MG63 (cell line): Measurements from ENCODE around the gene ZSCAN5A. TPM values are rescaled to one million over a fixed set of nuclear protein-coding genes. Genes with fewer than 3 reads are reported as not detected.
A peak's percentile ranks its signal among the peaks of the same experiment; 100 is the strongest.
"Not testable (repeated sequence)": the region's sequence is repeated elsewhere in the genome, so short reads cannot be mapped to it uniquely, and the experiment has no call there.

Experiments used
- DNase-seq: peaks from one replicate; pipeline ENCODE4 v3.0.0-alpha.2; 2020
- H3K27me3 ChIP-seq: fragments of 250-450 bp; sonication (Bioruptor Pico); 2 replicates; pipeline ENCODE4 v1.5.1; 2020; ENCODE audit warnings: mild to moderate bottlenecking, moderate library complexity
- H3K36me3 ChIP-seq: fragments of 250-450 bp; sonication (Bioruptor Pico); 2 replicates; pipeline ENCODE4 v1.5.1; 2020; ENCODE audit warnings: mild to moderate bottlenecking, moderate library complexity
- H3K4me3 ChIP-seq: fragments of 250-450 bp; sonication (Bioruptor Pico); 2 replicates; pipeline ENCODE4 v1.5.1; 2020; ENCODE audit warnings: mild to moderate bottlenecking, moderate library complexity
- H3K9me3 ChIP-seq: fragments of 250-450 bp; sonication (Bioruptor Pico); 2 replicates; pipeline ENCODE4 v1.5.1; 2020; ENCODE audit warnings: mild to moderate bottlenecking, moderate library complexity
- total RNA-seq: library from RNA; depleted of rRNA; stranded (reverse); fragments of >200 nt; shearing (Covaris generic); gene quantifications from 2 replicates; pipeline ENCODE4 v1.2.3, GENCODE V29; 2014; ENCODE audit warnings: low replicate concordance

Gene ZSCAN5A
- total RNA-seq, 1 experiment from 2014 or later, result 5.7 TPM

- DNase-seq, result no peak
- H3K36me3 ChIP-seq, result peaks cover 2% of the 10 kb centered on the region
- H3K9me3 ChIP-seq, result no peaks in the 10 kb centered on the region
- no peak overlapping the region for H3K4me3 ChIP-seq
- no peaks in the 10 kb centered on the region for H3K27me3 ChIP-seq
Measured at GRCh38 chr19:56299688-56300087, 15.0 kb downstream of the ZSCAN5A start.

GRCh38 chr19:56297010-56297409 is 17.6 kb downstream of the ZSCAN5A start:
- no peaks in the 10 kb centered on the region for H3K9me3 ChIP-seq
- H3K27me3 ChIP-seq, result no peaks in the 10 kb centered on the region
- no peak for DNase-seq
- H3K36me3 ChIP-seq, result peaks cover 7% of the 10 kb centered on the region
- H3K4me3 ChIP-seq, result no peak overlapping the region

- H3K9me3 ChIP-seq, result no peaks in the 10 kb centered on the region
- H3K36me3 ChIP-seq, result peaks cover 7% of the 10 kb centered on the region
- no peak overlapping the region for H3K4me3 ChIP-seq
- no peaks in the 10 kb centered on the region for H3K27me3 ChIP-seq
- DNase-seq, result no peak
Measured at GRCh38 chr19:56295531-56296455, 18.8 kb downstream of the ZSCAN5A start.

GRCh38 chr19:56294549-56294948 is 20.1 kb downstream of the ZSCAN5A start:
- H3K36me3 ChIP-seq, result peaks cover 7% of the 10 kb centered on the region
- no peaks in the 10 kb centered on the region for H3K27me3 ChIP-seq
- no peak for DNase-seq
- no peak overlapping the region for H3K4me3 ChIP-seq
- no peaks in the 10 kb centered on the region for H3K9me3 ChIP-seq

- DNase-seq, result no peak
- Histone ChIP-seq H3K9me3 (no peaks in the 10 kb centered on the region), H3K4me3 (no peak overlapping the region), H3K27me3 (no peaks in the 10 kb centered on the region), H3K36me3 (peaks cover 7% of the 10 kb centered on the region)
Measured at GRCh38 chr19:56291867-56292266, 22.8 kb downstream of the ZSCAN5A start.

GRCh38 chr19:56290104-56290503 is 24.5 kb downstream of the ZSCAN5A start:
- Histone ChIP-seq H3K27me3 (no peaks in the 10 kb centered on the region), H3K4me3 (no peak overlapping the region), H3K9me3 (no peaks in the 10 kb centered on the region), H3K36me3 (peaks cover 6% of the 10 kb centered on the region)
- no peak for DNase-seq

GRCh38 chr19:56284746-56285145 is 29.9 kb downstream of the ZSCAN5A start:
- no peak for DNase-seq
- Histone ChIP-seq H3K9me3 (no peaks in the 10 kb centered on the region), H3K36me3 (peaks cover 5% of the 10 kb centered on the region; the same call in 1 of the 2 replicates), H3K4me3 (no peak overlapping the region), H3K27me3 (no peaks in the 10 kb centered on the region)

- no peak for DNase-seq
- H3K9me3 ChIP-seq, result no peaks in the 10 kb centered on the region
- no peak overlapping the region for H3K4me3 ChIP-seq
- H3K27me3 ChIP-seq, result no peaks in the 10 kb centered on the region
- peaks cover 5% of the 10 kb centered on the region; the same call in 1 of the 2 replicates for H3K36me3 ChIP-seq
Measured at GRCh38 chr19:56282809-56283208, 31.8 kb downstream of the ZSCAN5A start.

GRCh38 chr19:56273563-56274117 is 41.0 kb downstream of the ZSCAN5A start:
- H3K36me3 ChIP-seq, result no peaks in the 10 kb centered on the region
- DNase-seq, result peak; percentile 6
- H3K4me3 ChIP-seq, result no peak overlapping the region
- H3K9me3 ChIP-seq, result no peaks in the 10 kb centered on the region
- no peaks in the 10 kb centered on the region for H3K27me3 ChIP-seq

- Histone ChIP-seq H3K4me3 (no peak within 1 kb of the TSS), H3K9me3 (no peaks in the 10 kb centered on the region), H3K27me3 (no peaks in the 10 kb centered on the region), H3K36me3 (no peaks in the 10 kb centered on the region)
- no peak for DNase-seq
Measured at GRCh38 chr19:56272161-56272798, 42.4 kb downstream of the ZSCAN5A start, which contains the start of gene EDDM13. Gene EDDM13, plus strand, starts transcription at chr19:56272748. Its CDS starts 87 bp downstream, at chr19:56272835.

- no peaks in the 10 kb centered on the region for H3K9me3 ChIP-seq
- no peaks in the 10 kb centered on the region for H3K27me3 ChIP-seq
- no peak for DNase-seq
- no peak overlapping the region for H3K4me3 ChIP-seq
- H3K36me3 ChIP-seq, result no peaks in the 10 kb centered on the region
Measured at GRCh38 chr19:56271151-56271550, 43.5 kb downstream of the ZSCAN5A start.

- DNase-seq, result no peak
- H3K9me3 ChIP-seq, result no peaks in the 10 kb centered on the region
- no peaks in the 10 kb centered on the region for H3K27me3 ChIP-seq
- H3K4me3 ChIP-seq, result no peak overlapping the region
- no peaks in the 10 kb centered on the region for H3K36me3 ChIP-seq
Measured at GRCh38 chr19:56270676-56271075, 44.0 kb downstream of the ZSCAN5A start.

- Histone ChIP-seq H3K36me3 (no peaks in the 10 kb centered on the region), H3K4me3 (no peak overlapping the region), H3K9me3 (no peaks in the 10 kb centered on the region), H3K27me3 (no peaks in the 10 kb centered on the region)
- no peak for DNase-seq
Measured at GRCh38 chr19:56269348-56269747, 45.3 kb downstream of the ZSCAN5A start.

GRCh38 chr19:56266051-56266450 is 48.6 kb downstream of the ZSCAN5A start:
- Histone ChIP-seq H3K36me3 (no peaks in the 10 kb centered on the region), H3K27me3 (no peaks in the 10 kb centered on the region), H3K9me3 (no peaks in the 10 kb centered on the region)

GRCh38 chr19:56263319-56263718 is 51.3 kb downstream of the ZSCAN5A start:
- no peaks in the 10 kb centered on the region for H3K9me3 ChIP-seq
- no peak overlapping the region for H3K4me3 ChIP-seq
- DNase-seq, result no peak
- H3K27me3 ChIP-seq, result no peaks in the 10 kb centered on the region
- H3K36me3 ChIP-seq, result no peaks in the 10 kb centered on the region

More at GRCh38 chr19:56266051-56266450, 48.6 kb downstream of the ZSCAN5A start:
- no peak for DNase-seq
- H3K4me3 ChIP-seq, result no peak overlapping the region

- not testable (repeated sequence) for H3K4me3 ChIP-seq, H3K27me3 ChIP-seq, DNase-seq
Measured at GRCh38 chr19:56261932-56262331, 52.7 kb downstream of the ZSCAN5A start.

GRCh38 chr19:56261145-56261544 is 53.5 kb downstream of the ZSCAN5A start:
- no peaks in the 10 kb centered on the region for H3K36me3 ChIP-seq
- no peaks in the 10 kb centered on the region for H3K27me3 ChIP-seq
- DNase-seq, result no peak
- H3K4me3 ChIP-seq, result no peak overlapping the region
- no peaks in the 10 kb centered on the region for H3K9me3 ChIP-seq

More at GRCh38 chr19:56261932-56262331, 52.7 kb downstream of the ZSCAN5A start:
- H3K36me3 ChIP-seq, H3K9me3 ChIP-seq: not testable (repeated sequence)
